Activated B cell treated with CpG ODN at 0.5 μM for 24 hours (primary cell): Measurements from ENCODE around the gene SH3RF1. TPM values are rescaled to one million over a fixed set of nuclear protein-coding genes. Genes with fewer than 3 reads are reported as not detected.

Source experiments
- ATAC-seq: fragments of 200-7000 bp; cut with Tn5 transposase; one replicate; pipeline ENCODE4 v1.10.0; 2021; ENCODE audit warnings: low read depth, mild to moderate bottlenecking, moderate library complexity
- CTCF ChIA-PET: fragments of 350-600 bp; sonication (Branson Sonifier 250); formaldehyde crosslinking; loops from one replicate; lab custom pipeline; 2021; ENCODE audit warnings: antibody characterized with exemption; lab: Charles Lee
- POLR2A ChIA-PET: fragments of 350-600 bp; sonication (Branson Sonifier 250); formaldehyde crosslinking; loops from one replicate; lab custom pipeline; 2021; ENCODE audit warnings: antibody characterized with exemption; lab: Charles Lee
- DNase-seq: peaks from one replicate; pipeline ENCODE4 v3.0.0; 2022
- H3K27ac Mint-ChIP-seq: one replicate; pipeline ENCODE4 v1.8.0; 2020; ENCODE audit warnings: mixed read lengths
- H3K27me3 Mint-ChIP-seq: one replicate; pipeline ENCODE4 v1.8.0; 2021; ENCODE audit warnings: mixed read lengths
- H3K36me3 Mint-ChIP-seq: one replicate; pipeline ENCODE4 v1.8.0; 2021; ENCODE audit warnings: low read depth, mixed read lengths
- H3K4me1 Mint-ChIP-seq: one replicate; pipeline ENCODE4 v1.8.0; 2021; ENCODE audit warnings: mixed read lengths
- H3K4me3 Mint-ChIP-seq: one replicate; pipeline ENCODE4 v1.8.0; 2020; ENCODE audit warnings: mild to moderate bottlenecking, mixed read lengths
- H3K9me3 Mint-ChIP-seq: one replicate; pipeline ENCODE4 v1.8.0; 2020; ENCODE audit warnings: mixed read lengths
- CTCF ChIP-seq: fragments of 200-600 bp; IDR thresholded peaks from one replicate; pipeline ENCODE4 v1.8.0; 2022; ENCODE audit warnings: antibody characterized with exemption, mild to moderate bottlenecking
- intact Hi-C: fragments of 100-400 bp; cut with micrococcal nuclease; formaldehyde crosslinking; loops from one replicate; pipeline ENCODE4 v1.15.1; 2024
- total RNA-seq: library from RNA; stranded (reverse); gene quantifications from 2 replicates; pipeline ENCODE4 v1.2.3, GENCODE V29; 2022

SH3RF1 gene
- total RNA-seq, 1 donor from 2014 or later: 7.1 TPM

- H3K27ac Mint-ChIP-seq: no peak overlapping the region
- CTCF ChIA-PET: no interaction called here
Observed at GRCh38 chr4:169256856-169257761, 13.6 kb downstream of the SH3RF1 start.

GRCh38 chr4:169256101-169256612, 14.6 kb downstream of the SH3RF1 start:
- no peak for DNase-seq
- POLR2A ChIA-PET: no interaction called here

More at GRCh38 chr4:169256856-169257761, 13.6 kb downstream of the SH3RF1 start:
- DNase-seq (no peak), ATAC-seq (no peak)
- Mint-ChIP-seq H3K9me3 (no peaks in the 10 kb centered on the region), H3K4me1 (no peaks in the 10 kb centered on the region), H3K36me3 (no peaks in the 10 kb centered on the region), H3K27me3 (no peaks in the 10 kb centered on the region), H3K4me3 (no peak overlapping the region)
- no peak for TF ChIP-seq CTCF
- intact Hi-C loops: no loop called here
- POLR2A ChIA-PET: no interaction called here

GRCh38 chr4:169254546-169254983, 16.2 kb downstream of the SH3RF1 start:
- no peaks in the 10 kb centered on the region for H3K27me3 Mint-ChIP-seq
- CTCF ChIA-PET: no interaction called here
- DNase-seq (no peak), ATAC-seq (no peak)
- TF ChIP-seq CTCF: no peak
- no peak overlapping the region for H3K4me3 Mint-ChIP-seq
- POLR2A ChIA-PET: no interaction called here
- no peaks in the 10 kb centered on the region for H3K36me3 Mint-ChIP-seq
- no peaks in the 10 kb centered on the region for H3K9me3 Mint-ChIP-seq
- peaks cover under 1% of the 10 kb centered on the region for H3K4me1 Mint-ChIP-seq
- no peak overlapping the region for H3K27ac Mint-ChIP-seq
- intact Hi-C loops: loop anchor here (5.0 kb wide), 1 partner anchor 42 kb away; no protein-coding TSS in a partner anchor

More at GRCh38 chr4:169256101-169256612, 14.6 kb downstream of the SH3RF1 start:
- Mint-ChIP-seq H3K9me3 (no peaks in the 10 kb centered on the region), H3K4me1 (no peaks in the 10 kb centered on the region), H3K27me3 (no peaks in the 10 kb centered on the region), H3K27ac (no peak overlapping the region), H3K4me3 (no peak overlapping the region), H3K36me3 (no peaks in the 10 kb centered on the region)
- TF ChIP-seq CTCF: no peak
- CTCF ChIA-PET: no interaction called here
- intact Hi-C loops: no loop called here
- no peak for ATAC-seq

GRCh38 chr4:169253904-169254303, 16.9 kb downstream of the SH3RF1 start:
- Mint-ChIP-seq H3K4me1 (peaks cover 4% of the 10 kb centered on the region), H3K36me3 (no peaks in the 10 kb centered on the region), H3K9me3 (no peaks in the 10 kb centered on the region), H3K4me3 (no peak overlapping the region), H3K27me3 (no peaks in the 10 kb centered on the region), H3K27ac (no peak overlapping the region)
- DNase-seq (no peak), ATAC-seq (no peak)
- ChIA-PET CTCF (no interaction called here), POLR2A (no interaction called here)
- intact Hi-C loops: loop anchor here (5.0 kb wide), 1 partner anchor 42 kb away; no protein-coding TSS in a partner anchor
- no peak for TF ChIP-seq CTCF

GRCh38 chr4:169253113-169253671, 17.6 kb downstream of the SH3RF1 start:
- H3K27ac Mint-ChIP-seq: no peak overlapping the region
- ChIA-PET CTCF (interaction anchor here (0.8 kb wide), 1 partner anchor 15 kb away, joined by 3 read pairs; no protein-coding TSS in a partner anchor), POLR2A (no interaction called here)
- H3K4me3 Mint-ChIP-seq: no peak overlapping the region
- ATAC-seq (no peak), DNase-seq (no peak)
- peaks cover under 1% of the 10 kb centered on the region for H3K9me3 Mint-ChIP-seq
- no peaks in the 10 kb centered on the region for H3K27me3 Mint-ChIP-seq
- peaks cover 4% of the 10 kb centered on the region for H3K4me1 Mint-ChIP-seq
- intact Hi-C loops: loop anchor here (5.0 kb wide), 1 partner anchor 41 kb away; no protein-coding TSS in a partner anchor
- H3K36me3 Mint-ChIP-seq: no peaks in the 10 kb centered on the region
- no peak for TF ChIP-seq CTCF
